Measurements from ENCODE around the gene KLK5.
"Not testable (repeated sequence)": the region's sequence is repeated elsewhere in the genome, so short reads cannot be mapped to it uniquely, and the experiment has no call there.

KLK5 gene, protein sequence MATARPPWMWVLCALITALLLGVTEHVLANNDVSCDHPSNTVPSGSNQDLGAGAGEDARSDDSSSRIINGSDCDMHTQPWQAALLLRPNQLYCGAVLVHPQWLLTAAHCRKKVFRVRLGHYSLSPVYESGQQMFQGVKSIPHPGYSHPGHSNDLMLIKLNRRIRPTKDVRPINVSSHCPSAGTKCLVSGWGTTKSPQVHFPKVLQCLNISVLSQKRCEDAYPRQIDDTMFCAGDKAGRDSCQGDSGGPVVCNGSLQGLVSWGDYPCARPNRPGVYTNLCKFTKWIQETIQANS

DNA sequence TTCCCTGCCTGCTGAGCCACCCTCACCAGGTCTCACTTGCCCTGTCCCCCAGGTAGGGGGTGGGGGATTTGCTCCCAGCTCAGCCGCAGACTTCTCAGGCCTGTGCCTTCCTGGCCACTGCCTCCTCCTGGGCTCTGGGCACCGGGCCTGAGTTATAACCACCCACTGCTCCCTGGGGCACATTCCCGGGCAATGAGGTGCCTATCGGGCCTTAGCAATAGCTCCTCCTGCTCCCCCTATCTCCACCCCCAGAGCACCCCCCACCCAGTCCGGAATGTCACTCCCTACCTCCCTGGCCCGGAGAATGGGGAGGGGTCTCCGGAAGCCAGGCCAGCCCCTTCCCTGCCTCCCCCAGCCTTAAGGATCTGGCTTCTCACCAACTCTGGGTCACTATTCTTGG is at the start of gene KLK5:
Gene KLK5, minus strand, starts transcription at position 129 of the 400 bp plus-strand sequence. CDS start 381 bp downstream, outside the sequence.
- DNase-seq (ENCODE audit: low spot score): no peak

DNA sequence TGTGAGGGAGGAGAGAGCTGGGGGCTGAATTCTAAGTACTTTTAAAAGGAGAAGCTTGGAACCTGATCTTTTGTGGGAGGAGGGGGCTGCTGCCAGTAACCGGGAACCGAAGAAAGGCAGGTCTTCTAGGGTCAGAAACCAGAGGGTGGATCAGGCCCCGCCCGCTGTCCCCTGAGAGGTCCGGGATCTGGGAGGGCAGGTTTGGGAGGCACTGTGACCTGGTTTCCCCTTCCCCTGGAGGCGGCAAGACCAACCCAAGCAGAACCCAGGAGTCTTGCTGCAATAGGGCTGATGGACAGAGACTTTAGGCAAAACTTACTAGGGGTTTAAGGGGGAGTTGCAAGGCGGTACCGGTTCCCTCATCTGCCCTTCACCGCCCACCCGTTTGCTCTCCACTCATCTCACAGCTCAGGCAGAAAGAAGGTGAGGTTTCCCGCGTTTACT is 49.3 kb upstream of the KLK5 start:
- DNase-seq (ENCODE audit: low spot score): no peak

DNA sequence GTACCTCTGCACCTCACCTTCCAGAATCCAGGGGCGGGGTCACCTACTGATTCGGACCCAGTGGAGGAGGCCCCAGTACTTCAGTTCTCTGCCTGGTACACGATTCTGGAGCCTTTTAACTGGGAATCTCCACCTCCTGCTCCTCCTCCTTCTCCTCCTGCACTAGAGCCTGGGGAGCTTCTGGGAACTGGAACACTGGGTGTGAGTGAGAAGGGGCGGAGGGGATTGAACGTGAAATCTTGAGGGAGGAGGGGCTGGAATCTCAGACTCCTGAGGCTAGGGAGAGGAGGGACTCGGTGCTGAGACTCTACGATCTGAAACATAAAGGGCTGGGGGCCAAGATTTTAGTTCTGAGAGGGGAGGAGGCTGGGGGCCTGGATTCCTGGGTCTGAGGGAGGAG is 48.7 kb upstream of the KLK5 start, which contains the start of gene KLK8:
Gene KLK8, minus strand, starts transcription at position 90 of the 400 bp plus-strand sequence. CDS start 437 bp downstream, outside the sequence.
- DNase-seq (ENCODE audit: low spot score): no peak

DNA sequence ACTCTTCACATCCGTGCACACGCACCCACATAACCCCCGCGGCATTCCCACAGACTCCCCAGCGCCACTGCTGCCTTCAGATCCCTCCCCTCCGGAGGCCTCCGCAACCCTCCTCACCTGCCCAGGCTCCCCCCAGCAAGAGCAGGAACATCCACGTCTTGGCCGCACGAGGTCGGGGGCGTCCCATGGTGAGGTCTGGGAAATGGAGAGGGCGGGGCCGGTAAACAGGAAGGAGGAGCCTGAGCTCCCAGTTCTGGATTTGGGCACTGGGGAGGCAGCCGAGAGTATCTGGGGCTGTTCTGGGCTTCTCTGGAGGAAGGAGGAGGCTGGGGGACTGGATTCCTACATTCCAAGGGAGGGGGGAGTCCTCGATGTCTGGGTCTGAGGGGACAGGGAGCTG is 48.1 kb upstream of the KLK5 start:
- no peak for DNase-seq (ENCODE audit: low spot score)

DNA sequence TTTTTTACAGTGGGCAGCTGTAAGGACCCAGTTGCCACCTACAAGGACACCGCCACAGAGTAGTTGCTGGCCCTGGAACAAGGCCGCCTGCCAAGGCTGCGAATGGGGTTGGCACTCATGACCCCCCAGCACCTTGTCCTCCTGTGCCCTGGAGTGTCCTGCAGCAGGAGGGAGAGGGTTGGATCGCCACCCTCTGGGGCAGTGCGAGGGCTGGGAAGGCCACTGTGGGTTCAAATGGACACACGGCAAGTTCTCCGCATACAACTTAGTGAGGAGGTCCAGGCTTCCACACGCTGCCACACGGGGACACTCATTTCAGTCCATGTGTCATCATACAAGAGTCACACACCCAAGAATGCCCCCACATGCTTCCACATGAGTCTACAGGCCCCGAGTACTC is 47.6 kb upstream of the KLK5 start:
- DNase-seq (ENCODE audit: low spot score): no peak

DNA sequence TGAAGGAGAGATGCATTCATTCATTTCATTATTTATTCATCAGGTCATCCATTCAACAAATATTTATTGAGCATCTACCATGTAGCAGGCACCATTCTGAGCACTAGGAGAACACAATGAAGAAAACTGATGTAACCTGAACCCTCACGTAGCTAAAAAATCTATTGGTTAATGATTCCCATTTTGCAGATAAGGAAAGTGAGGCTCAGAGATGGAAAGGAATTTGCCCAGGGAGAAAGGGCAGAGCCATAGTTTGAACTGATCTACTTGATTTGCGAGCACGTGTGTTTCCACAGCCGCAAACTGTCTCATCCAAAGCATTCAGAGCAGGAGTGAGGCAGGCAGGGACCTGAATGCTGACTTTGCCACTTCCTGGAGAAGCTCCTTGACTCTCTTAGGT is 45.8 kb upstream of the KLK5 start:
- no peak for DNase-seq (ENCODE audit: low spot score)

DNA sequence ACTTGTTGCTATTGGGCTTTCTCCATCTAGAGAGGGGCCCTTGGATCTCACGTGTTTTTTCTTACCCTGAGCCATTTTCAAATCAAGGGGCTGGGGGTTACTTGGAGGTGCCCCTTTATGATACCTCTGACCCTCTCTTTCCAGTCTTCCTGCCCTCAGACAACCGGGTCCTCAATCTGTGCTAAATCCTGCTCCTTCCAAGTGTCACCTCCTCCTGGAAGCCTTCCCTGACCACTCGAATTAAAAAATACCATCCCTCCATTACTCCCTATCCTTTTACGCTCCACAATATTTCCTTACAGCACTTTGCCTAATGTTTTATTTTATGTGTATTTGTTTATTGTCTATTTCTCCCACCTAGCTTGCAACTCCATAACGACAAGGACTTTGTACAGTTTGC is 45.2 kb upstream of the KLK5 start:
- no peak for DNase-seq (ENCODE audit: low spot score)

DNA sequence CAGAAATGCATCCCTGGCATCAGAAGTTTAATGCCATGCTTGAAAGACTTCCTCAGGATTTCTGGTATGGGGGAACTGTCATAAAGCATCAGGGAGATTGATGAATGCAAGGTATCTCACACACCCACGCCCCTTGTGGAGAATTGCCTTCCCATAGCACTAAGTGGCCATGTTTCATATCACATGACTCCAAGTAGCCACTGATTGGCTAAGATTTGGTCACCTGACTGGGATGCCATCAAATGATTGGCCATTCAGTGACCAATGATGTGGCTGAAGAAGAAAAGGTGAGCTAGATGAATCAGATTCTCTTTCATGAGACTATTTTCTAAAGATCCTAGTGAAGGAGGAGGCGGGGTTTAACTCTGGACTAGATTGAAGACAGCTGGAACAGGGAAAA is 41.3 kb upstream of the KLK5 start:
- DNase-seq (ENCODE audit: low spot score): no peak

DNA sequence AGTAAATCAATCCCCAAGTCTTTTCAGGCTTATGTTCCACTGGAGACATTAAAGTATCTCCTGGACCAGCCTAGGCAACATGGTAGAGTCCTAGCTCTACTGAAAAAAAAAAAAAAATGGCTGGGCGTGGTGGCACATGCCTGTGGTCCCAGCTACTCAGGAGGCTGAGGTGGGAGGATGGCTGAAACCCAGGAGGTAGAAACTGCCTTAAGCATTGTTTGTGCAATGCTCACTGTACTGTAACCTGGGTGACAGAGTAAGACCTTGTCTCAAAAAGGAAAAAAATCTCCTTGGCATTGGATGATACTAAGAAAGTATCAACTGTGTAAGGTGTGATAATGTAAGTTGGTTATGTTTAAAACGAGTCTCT is 39.8 kb upstream of the KLK5 start:
- DNase-seq (ENCODE audit: low spot score): no peak

DNA sequence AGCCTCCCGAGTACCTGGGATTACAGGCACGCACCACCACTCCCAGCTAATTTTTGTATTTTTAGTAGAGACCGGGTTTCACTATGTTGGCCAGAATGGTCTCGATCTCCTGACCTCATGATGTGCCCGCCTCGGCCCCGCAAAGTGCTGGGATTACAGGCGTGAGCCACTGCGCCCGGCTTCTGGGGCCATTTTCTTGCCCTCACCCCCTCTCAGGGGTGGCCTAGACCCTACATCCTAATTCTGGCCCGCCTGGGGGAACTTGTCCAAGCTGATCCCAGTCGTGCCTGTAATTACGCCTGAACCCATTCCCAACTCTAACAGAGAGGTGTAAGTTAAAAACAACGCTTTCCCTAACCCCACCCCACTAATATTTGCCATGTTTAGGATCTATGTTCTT is 31.6 kb upstream of the KLK5 start:
- DNase-seq (ENCODE audit: low spot score): not testable (repeated sequence)

DNA sequence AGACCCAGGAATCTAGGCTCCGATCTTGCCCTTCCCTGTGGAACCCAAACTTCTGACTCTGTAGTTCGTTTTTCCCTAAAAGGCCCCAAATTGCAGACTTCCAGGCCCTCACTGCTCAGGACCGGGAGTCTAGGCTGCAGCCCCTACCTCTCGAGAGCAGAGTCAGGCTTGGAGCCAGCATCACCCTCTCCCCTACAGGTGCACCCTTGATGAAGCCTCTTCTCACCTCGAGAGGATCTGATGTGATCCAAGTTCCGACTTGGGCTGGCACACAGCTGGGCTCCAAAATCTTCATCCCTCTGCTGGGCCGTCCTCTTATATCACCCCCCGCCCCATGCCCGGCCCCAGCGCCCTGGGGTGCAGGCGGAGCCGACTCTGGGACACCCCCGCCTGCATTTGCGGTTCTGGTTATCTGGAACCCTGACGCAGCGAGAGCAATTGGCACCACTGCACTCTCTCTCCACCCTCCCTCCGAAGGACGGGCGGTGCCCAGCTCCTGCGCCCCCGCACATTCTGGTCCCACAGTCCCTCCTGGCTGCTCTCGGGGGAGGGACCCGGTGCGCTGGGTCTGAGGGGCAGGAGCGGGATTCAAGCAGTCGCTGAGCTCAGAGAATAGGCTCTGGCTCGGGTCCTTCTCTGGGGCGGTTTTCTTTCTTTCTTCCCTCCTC is 30.9 kb upstream of the KLK5 start, which contains the start of gene KLK7:
Gene KLK7, minus strand, starts transcription at position 293 of the 668 bp plus-strand sequence. CDS start 1,518 bp downstream, outside the sequence.
- DNase-seq (ENCODE audit: low spot score): no peak

DNA sequence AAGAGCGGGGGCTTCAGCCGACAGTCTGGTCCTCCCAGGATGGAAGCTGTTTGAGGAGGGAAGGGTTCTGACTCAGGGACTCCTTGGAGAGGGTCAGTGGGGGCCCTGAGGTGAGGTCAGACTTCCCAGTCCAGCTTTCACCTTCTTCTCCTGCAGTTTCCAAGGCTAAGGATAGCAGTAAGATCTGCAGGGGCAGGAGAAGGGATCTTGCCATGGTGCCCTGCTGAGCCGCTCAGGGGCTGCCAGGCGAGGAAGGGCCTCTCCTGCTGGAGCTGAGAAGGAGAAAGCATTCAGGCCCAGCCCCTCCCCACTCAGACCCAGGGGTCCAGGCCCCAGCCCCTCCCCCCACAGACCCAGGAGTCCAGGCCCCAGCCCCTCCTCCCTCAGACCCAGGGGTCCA is 29.3 kb upstream of the KLK5 start:
- no peak for DNase-seq (ENCODE audit: low spot score)

DNA sequence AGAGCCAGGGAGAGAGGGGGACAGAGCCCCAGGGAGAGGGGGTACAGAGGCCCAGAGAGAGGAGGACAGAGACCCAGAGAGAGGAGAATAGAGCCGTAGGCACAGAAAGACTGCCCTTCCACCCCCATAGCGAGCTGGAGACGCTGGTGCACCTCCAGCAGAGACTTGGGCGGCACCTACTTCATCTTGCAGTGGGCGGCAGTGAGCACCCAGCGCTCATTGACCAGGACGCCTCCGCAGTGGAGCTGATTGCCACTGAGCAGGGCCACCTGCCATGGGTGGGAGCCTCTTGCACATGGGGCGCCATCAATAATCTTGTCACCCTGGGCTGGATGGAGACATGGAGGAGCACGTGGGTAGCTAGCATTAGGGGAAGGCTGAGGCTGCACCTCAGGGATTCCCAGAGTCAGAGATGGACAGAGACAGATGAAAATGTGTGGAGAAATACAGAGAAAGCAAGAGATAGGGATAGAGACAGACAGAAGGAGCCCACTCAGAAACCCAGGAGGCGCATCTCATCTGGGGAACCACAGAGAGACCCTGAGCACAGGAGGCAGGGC is 28.8 kb upstream of the KLK5 start:
- no peak for DNase-seq (ENCODE audit: low spot score)

DNA sequence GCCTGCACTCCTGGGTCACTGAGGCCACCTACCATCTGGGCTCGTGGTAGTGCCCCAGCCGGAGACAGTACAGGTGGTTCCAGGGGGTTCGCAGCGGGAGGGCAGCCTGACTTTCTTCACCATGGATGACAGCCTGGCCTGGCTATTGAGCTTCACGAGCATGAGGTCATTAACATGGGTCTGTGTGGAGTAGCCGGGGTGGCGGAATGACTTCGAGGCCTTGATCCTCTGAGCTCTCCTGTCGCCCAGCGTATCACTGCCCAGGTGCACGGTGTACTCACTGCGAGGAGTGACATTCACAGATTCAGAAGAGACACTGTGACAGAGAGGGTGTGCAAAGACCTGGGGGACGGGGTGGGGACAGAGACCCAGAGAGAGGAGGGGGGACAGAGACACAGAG is 27.4 kb upstream of the KLK5 start:
- no peak for DNase-seq (ENCODE audit: low spot score)

DNA sequence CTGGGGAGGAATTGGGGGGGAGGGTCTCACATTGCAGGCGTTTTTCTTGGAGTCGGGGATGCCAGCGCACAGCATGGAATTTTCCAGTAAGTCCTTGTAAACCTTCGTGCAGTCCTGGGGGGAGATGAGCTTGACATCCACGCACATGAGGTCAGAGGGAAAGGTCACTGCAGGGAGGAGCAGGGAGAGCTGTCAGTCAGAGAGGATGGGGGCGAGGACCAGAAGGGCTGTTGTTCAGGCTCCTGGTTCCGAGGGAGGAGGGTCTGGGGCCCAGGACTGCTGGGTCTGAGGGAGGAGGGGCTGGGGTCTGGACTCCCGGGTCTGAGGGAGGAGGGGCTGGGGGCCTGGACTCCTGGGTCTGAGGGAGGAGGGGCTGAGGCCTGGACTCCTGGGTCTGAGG is 26.9 kb upstream of the KLK5 start:
- no peak for DNase-seq (ENCODE audit: low spot score)

DNA sequence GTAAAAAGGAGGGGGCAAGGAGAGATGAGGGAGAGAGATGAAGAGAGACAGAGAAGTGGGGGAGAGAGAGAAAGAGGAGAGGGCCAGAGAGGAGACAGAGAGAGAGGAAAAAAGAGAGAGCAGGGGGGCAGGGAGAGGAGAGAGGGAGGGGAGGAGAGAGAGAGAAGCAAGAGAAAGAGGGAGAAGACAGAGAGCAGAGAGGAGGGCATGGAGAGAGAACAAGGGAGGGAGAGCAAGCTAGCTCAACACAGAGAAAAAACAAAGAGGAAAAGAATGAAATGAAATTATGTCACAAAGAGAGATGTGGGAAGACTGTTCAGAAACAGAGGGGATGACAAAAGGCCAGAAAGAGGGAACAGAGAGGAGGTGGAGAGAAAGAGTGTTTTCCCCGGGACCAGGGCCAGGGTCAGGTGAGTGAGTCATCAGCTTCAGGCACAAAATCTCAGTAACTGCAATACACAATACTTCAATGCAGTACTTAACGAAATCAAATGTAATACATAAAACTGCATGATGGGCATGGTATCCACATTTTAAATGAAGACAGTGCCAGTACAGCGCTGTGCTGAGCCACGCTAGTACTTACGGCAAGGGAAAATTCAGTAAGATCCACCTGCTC is 26.0 kb upstream of the KLK5 start:
- no peak for DNase-seq (ENCODE audit: low spot score)

DNA sequence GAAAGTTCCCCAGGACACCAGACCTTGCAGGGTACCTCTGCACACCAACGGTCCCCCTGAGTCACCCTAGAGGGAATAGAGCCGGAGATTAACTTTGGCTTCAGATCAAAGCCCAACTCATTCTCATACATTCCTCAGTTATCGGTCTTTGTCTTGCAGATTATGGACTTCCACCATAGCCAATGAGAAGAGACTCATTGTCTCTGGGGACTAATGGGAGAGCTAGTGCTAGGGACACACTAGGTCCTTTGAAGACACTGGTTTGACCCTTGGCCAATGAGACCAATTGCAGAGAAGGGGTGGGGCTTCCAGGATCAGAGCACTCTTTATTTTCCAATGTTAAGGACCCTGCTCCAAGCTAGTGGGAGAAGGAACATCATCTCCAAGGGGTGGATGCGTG is 24.8 kb upstream of the KLK5 start:
- peak; percentile 84 for DNase-seq (ENCODE audit: low spot score)

DNA sequence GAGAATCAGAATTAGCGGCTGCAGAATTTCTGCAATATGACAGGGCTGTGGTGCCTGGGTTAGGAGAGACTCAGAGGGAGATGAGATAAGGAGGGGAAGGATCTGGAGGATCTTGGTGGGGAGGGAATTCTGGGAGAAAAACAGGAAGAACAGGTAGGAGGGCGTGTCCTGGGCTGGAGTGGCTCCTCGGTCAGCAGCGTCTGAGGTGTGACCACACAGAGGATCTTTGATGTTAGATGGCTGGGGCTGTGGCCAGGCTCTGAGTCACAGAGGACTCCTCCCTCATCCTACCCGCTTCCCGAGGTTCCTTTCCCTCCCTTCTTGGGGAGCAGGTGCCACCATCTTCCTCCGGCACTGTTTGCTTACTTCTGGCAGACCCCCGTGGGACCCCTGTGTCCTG is 22.9 kb upstream of the KLK5 start:
- no peak for DNase-seq (ENCODE audit: low spot score)

DNA sequence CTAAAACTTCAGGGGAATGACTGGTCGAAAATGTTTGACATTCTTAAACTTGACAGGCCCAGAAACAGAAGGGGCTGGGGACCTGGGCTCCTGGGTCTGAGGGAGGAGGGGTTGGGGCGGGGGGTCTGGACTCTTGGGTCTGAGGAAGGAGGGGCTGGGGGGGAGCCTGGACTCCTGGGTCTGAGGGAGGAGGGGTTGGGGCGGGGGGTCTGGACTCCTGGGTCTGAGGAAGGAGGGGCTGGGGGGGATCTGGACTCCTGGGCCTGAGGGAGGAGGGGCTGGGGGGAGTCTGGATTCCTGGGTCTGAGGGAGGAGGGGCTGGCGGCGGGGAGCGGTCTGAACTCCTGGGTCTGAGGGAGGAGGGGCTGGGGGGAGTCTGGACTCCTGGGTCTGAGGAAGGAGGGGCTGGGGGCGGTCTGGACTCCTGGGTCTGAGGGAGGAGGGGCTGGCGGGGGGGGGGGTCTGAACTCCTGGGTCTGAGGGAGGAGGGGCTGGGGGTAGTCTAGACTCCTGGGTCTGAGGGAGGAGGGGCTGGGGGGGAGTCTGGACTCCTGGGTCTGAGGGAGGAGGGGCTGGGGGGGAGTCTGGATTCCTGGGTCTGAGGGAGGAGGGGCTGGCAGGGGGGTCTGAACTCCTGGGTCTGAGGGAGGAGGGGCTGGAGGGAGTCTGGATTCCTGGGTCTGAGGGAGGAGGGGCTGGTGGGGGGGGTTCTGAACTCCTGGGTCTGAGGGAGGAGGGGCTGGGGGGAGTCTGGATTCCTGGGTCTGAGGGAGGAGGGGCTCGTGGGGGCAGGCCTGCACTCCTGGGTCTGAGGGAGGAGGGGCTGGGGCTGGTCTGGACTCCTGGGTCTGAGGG is 22.1 kb upstream of the KLK5 start:
- no peak for DNase-seq (ENCODE audit: low spot score)

DNA sequence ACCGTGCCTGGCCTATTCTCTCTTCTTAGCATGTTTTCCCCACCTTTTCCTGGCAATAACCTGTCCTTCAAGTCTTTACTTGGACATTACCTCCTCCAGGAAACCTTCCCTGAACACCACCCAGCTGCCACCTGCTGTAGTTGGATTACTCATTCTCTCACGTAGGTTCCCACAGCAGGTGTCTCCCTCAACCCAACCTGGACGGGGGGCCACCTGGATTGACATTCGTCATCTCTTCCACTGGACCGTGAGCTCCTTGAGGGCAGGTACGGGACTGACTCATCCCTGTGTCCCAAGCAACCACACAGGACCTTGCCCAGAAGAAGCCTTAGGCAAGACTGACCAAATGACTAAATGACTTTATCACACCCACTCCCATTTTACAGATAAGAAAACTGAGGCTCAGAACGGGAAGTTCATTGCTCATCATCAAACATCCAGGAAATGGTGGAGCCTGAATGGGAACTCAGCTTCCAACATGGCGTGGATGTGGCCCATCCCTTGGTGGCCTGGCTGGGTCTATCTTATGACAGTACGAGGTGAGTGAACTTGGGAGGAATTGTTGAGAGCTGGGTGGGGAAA is 20.0 kb upstream of the KLK5 start:
- no peak for DNase-seq (ENCODE audit: low spot score)

DNA sequence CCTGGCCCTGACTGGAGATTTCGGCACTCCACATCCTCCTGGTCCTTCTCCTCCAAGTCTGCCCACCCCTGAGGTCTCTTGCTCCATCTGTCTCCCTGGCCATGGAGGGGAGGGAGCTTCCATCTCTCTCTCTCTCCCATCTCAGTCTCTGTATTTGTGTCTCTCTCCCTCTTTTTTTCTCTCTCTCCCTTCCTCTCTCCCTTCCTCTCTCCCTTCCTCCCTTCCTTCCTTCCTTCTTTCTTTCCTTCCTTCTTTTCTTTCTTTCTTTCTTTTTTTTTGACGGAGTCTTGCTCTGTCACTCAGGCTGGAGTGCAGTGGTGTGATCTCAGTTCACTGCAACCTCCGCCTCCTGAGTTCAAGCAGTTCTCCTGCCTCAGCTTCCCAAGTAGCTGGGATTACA is 17.0 kb upstream of the KLK5 start:
- DNase-seq (ENCODE audit: low spot score): not testable (repeated sequence)

DNA sequence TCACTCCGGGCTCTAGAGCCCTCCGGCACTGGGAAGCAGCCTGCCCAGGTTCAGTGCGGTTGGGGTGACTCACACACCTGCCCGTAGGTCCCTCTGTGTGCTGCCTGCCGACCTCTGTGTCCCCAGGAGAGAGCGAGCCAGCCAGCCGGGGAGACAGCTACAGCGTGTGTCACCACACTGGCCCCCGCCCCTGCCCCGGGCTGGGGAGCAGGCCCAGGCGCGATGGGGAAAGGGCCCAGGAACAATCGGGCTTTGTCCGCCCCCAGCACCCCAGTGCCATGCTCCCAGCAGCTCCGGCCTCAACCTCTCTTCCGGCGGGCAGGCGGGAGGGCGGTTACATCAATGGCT is 16.5 kb upstream of the KLK5 start, which contains the start of gene KLK6:
Gene KLK6, minus strand, starts transcription at position 179 of the 348 bp plus-strand sequence. CDS start 1,487 bp downstream, outside the sequence.
- peak; percentile 91 for DNase-seq (ENCODE audit: low spot score)

All from pons (tissue), 1 donor.